ENCODE results near the gene LIPG. TPM values are rescaled to one million over a fixed set of nuclear protein-coding genes. Genes with fewer than 3 reads are reported as not detected.

The LIPG gene
- total RNA-seq, 1 experiment from 2014 or later, result 6.8 TPM

DNA sequence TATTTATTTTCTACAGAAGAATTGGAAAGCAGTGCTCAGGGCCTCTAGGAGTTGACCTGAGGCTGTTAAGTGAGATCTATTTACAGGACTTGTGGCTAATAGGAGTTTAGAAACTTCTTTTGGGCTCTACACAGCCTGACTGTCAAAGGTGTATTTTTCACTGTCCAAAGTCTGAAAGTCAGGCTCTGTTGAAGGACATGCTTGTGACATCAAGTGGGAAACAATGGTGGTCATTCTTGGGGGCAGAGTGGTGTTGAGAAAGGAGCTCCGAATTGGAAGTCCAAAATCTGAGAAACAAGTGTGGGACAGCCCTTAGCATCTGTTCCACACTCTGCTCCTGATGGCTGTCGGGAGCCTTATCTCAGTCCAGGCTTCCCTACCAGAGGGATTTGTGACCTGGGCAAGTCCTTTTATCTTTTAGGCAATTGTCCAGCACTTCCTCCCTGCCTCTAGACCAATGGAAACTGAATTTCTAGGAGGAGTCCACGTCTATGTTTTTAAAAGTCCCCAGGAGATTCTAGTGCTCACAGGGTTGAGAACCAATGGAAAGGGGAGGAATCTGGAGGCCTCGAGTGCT is 76.4 kb downstream of the LIPG start:
- ChIA-PET CTCF (no interaction called here), POLR2A (no interaction called here)
- peaks cover 5% of the 10 kb centered on the region for H3K36me3 Mint-ChIP-seq

DNA sequence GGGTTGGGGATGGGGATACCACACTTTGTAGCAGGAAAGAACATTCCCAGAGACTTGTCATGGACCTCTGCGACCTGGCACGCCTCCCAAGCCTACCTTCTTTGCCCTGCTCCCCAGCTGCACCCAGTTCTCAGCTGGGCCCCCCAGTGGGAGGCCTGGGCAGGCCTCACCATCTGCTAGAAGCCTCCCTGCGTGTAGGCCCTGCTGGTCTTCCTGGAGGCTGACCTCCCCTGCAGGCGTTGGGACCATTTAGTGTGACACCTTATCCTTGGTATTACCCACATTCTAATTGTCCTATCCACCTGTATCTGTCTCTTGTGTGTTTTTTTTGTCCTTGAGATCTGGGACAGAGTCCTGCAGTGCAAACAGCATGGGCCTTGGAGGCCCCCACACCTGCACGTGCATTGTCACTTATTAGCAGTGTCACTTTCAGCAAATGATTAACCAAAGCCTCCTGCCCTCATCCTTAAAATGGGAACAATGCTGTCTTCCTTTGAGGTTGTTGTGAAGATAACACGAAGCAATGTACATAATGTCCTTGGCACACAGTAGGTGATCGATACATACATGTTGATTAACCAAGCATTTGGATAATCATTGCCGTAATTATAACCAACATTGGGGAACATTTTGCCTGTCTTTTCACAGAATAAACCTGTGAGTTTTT is 77.2 kb downstream of the LIPG start:
- ATAC-seq (no peak), DNase-seq (ENCODE audit: low spot score) (no peak)
- H3K36me3 Mint-ChIP-seq, result peaks cover 5% of the 10 kb centered on the region
- ChIA-PET CTCF (no interaction called here), POLR2A (no interaction called here)
- no peak overlapping the region for H3K27ac Mint-ChIP-seq
- TF ChIP-seq CBFB (CRISPR knock-in tag; IDR thresholded peaks at IDR 0.05; ENCODE audit: low read depth) (no peak), GABPB1 (CRISPR knock-in tag; IDR thresholded peaks at IDR 0.05) (peak; percentile 48; the same call in 1 of the 2 replicates), MYBL2 (CRISPR knock-in tag; IDR thresholded peaks at IDR 0.05) (no peak)
- TF ChIP-seq, protein P1, sequence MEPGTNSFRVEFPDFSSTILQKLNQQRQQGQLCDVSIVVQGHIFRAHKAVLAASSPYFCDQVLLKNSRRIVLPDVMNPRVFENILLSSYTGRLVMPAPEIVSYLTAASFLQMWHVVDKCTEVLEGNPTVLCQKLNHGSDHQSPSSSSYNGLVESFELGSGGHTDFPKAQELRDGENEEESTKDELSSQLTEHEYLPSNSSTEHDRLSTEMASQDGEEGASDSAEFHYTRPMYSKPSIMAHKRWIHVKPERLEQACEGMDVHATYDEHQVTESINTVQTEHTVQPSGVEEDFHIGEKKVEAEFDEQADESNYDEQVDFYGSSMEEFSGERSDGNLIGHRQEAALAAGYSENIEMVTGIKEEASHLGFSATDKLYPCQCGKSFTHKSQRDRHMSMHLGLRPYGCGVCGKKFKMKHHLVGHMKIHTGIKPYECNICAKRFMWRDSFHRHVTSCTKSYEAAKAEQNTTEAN (CRISPR knock-in tag; IDR thresholded peaks at IDR 0.05), result no peak
- H3K27me3 Mint-ChIP-seq (ENCODE audit: low read depth), result no peaks in the 10 kb centered on the region; the same call in 1 of the 2 replicates
- H3K4me3 Mint-ChIP-seq, result no peak overlapping the region
- peaks cover 8% of the 10 kb centered on the region for H3K9me3 Mint-ChIP-seq
- no peaks in the 10 kb centered on the region for H3K4me1 Mint-ChIP-seq

More for the DNA sequence above, 76.4 kb downstream of the LIPG start:
- peaks cover 8% of the 10 kb centered on the region for H3K9me3 Mint-ChIP-seq
- no peaks in the 10 kb centered on the region; the same call in 1 of the 2 replicates for H3K27me3 Mint-ChIP-seq (ENCODE audit: low read depth)
- ATAC-seq (no peak), DNase-seq (ENCODE audit: low spot score) (no peak)
- no peak overlapping the region for H3K27ac Mint-ChIP-seq
- no peak for TF ChIP-seq CBFB (CRISPR knock-in tag; IDR thresholded peaks at IDR 0.05; ENCODE audit: low read depth)
- no peak for TF ChIP-seq NFATC4 (CRISPR knock-in tag; IDR thresholded peaks at IDR 0.05)
- no peak for TF ChIP-seq NFYB (CRISPR knock-in tag; conservative IDR thresholded peaks at IDR 0.05; ENCODE audit: low read depth)
- TF ChIP-seq, protein P1 (CRISPR knock-in tag; IDR thresholded peaks at IDR 0.05), result no peak
- no peak for TF ChIP-seq ZNF671 (CRISPR knock-in tag; IDR thresholded peaks at IDR 0.05)
- TF ChIP-seq KAT7 (CRISPR knock-in tag; IDR thresholded peaks at IDR 0.05; ENCODE audit: borderline replicate concordance), result no peak
- H3K4me3 Mint-ChIP-seq, result no peak overlapping the region
- no peaks in the 10 kb centered on the region for H3K4me1 Mint-ChIP-seq

DNA sequence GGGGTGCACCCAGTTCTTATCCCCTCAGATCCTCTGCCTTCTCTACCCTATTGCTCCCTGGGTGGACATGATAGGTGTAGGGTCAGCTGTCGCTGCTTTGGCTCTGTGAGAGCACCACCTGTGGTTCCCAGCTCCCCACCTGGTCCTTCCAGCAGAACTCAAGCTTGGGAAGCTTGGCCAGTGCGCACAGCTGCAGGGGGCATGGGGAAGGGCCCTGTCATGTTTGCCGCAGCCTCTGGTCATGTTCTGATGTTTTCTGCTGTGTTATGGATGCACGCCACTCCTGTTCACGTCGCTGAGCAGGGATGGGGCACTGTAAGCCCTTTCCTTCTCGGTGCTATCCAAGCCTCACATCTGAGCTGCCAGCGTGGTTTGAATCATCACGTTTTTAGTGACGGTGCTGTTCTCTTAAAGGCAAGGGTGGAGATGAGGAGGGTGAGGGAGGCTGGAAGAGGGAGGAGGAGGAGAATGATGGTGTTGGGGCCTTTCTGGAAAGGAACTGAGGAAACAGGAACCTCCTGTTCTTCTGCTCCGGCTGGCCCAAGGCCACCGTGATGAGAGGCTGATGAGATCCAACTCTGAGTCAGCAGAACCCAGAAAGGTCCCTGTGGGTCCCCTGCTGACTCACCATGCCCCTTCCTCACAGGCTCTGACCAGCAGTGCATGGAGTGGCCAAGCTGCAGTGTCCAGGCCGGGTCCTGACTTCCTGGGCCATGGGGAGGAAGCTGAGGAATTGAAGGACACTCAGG is 78.0 kb downstream of the LIPG start:
- Mint-ChIP-seq H3K27me3 (ENCODE audit: low read depth) (no peaks in the 10 kb centered on the region; the same call in 1 of the 2 replicates), H3K4me3 (no peak overlapping the region), H3K36me3 (peaks cover 5% of the 10 kb centered on the region), H3K27ac (no peak overlapping the region), H3K4me1 (no peaks in the 10 kb centered on the region), H3K9me3 (peaks cover 8% of the 10 kb centered on the region)
- ChIA-PET CTCF (interaction anchor here (1.0 to 1.7 kb wide), 4 partner anchors 9 to 203 kb away, joined by 3 to 6 read pairs (median 3); no protein-coding TSS in a partner anchor), POLR2A (no interaction called here)
- DNase-seq (ENCODE audit: low spot score) (no peak), ATAC-seq (no peak)
- TF ChIP-seq, protein P2, sequence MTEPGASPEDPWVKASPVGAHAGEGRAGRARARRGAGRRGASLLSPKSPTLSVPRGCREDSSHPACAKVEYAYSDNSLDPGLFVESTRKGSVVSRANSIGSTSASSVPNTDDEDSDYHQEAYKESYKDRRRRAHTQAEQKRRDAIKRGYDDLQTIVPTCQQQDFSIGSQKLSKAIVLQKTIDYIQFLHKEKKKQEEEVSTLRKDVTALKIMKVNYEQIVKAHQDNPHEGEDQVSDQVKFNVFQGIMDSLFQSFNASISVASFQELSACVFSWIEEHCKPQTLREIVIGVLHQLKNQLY (CRISPR knock-in tag; IDR thresholded peaks at IDR 0.05), result no peak
- no peak for TF ChIP-seq IRF2 (CRISPR knock-in tag; IDR thresholded peaks at IDR 0.05; ENCODE audit: borderline replicate concordance, low read depth)
- no peak for TF ChIP-seq MXD4 (CRISPR knock-in tag; IDR thresholded peaks at IDR 0.05; ENCODE audit: borderline replicate concordance)
- TF ChIP-seq TEAD4 (CRISPR knock-in tag; IDR thresholded peaks at IDR 0.05), result no peak
- TF ChIP-seq, protein P3, sequence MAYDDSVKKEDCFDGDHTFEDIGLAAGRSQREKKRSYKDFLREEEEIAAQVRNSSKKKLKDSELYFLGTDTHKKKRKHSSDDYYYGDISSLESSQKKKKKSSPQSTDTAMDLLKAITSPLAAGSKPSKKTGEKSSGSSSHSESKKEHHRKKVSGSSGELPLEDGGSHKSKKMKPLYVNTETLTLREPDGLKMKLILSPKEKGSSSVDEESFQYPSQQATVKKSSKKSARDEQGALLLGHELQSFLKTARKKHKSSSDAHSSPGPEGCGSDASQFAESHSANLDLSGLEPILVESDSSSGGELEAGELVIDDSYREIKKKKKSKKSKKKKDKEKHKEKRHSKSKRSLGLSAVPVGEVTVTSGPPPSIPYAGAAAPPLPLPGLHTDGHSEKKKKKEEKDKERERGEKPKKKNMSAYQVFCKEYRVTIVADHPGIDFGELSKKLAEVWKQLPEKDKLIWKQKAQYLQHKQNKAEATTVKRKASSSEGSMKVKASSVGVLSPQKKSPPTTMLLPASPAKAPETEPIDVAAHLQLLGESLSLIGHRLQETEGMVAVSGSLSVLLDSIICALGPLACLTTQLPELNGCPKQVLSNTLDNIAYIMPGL (CRISPR knock-in tag; IDR thresholded peaks at IDR 0.05), result no peak
- no peak for TF ChIP-seq ZBTB21 (CRISPR knock-in tag; IDR thresholded peaks at IDR 0.05; ENCODE audit: borderline replicate concordance)
- TF ChIP-seq SP1 (CRISPR knock-in tag; conservative IDR thresholded peaks at IDR 0.05), result no peak
- TF ChIP-seq, protein P4, sequence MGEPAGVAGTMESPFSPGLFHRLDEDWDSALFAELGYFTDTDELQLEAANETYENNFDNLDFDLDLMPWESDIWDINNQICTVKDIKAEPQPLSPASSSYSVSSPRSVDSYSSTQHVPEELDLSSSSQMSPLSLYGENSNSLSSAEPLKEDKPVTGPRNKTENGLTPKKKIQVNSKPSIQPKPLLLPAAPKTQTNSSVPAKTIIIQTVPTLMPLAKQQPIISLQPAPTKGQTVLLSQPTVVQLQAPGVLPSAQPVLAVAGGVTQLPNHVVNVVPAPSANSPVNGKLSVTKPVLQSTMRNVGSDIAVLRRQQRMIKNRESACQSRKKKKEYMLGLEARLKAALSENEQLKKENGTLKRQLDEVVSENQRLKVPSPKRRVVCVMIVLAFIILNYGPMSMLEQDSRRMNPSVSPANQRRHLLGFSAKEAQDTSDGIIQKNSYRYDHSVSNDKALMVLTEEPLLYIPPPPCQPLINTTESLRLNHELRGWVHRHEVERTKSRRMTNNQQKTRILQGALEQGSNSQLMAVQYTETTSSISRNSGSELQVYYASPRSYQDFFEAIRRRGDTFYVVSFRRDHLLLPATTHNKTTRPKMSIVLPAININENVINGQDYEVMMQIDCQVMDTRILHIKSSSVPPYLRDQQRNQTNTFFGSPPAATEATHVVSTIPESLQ (CRISPR knock-in tag; IDR thresholded peaks at IDR 0.05), result no peak
- TF ChIP-seq, protein P5, sequence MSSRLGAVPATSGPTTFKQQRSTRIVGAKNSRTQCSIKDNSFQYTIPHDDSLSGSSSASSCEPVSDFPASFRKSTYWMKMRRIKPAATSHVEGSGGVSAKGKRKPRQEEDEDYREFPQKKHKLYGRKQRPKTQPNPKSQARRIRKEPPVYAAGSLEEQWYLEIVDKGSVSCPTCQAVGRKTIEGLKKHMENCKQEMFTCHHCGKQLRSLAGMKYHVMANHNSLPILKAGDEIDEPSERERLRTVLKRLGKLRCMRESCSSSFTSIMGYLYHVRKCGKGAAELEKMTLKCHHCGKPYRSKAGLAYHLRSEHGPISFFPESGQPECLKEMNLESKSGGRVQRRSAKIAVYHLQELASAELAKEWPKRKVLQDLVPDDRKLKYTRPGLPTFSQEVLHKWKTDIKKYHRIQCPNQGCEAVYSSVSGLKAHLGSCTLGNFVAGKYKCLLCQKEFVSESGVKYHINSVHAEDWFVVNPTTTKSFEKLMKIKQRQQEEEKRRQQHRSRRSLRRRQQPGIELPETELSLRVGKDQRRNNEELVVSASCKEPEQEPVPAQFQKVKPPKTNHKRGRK (CRISPR knock-in tag; IDR thresholded peaks at IDR 0.05; ENCODE audit: borderline replicate concordance), result no peak
- no peak for TF ChIP-seq NFATC4 (CRISPR knock-in tag; IDR thresholded peaks at IDR 0.05)
- TF ChIP-seq ZNF671 (CRISPR knock-in tag; IDR thresholded peaks at IDR 0.05), result no peak
- TF ChIP-seq OVOL2 (CRISPR knock-in tag; IDR thresholded peaks at IDR 0.05; ENCODE audit: borderline replicate concordance), result no peak
- TF ChIP-seq ATF1 (CRISPR knock-in tag; IDR thresholded peaks at IDR 0.05), result no peak
